ENCODE results near the gene MAGI3. TPM values are rescaled to one million over a fixed set of nuclear protein-coding genes. Genes with fewer than 3 reads are reported as not detected.
A peak's percentile ranks its signal among the peaks of the same experiment; 100 is the strongest.

The MAGI3 gene
- total RNA-seq, 1 experiment from 2014 or later = 7.2 TPM

DNA sequence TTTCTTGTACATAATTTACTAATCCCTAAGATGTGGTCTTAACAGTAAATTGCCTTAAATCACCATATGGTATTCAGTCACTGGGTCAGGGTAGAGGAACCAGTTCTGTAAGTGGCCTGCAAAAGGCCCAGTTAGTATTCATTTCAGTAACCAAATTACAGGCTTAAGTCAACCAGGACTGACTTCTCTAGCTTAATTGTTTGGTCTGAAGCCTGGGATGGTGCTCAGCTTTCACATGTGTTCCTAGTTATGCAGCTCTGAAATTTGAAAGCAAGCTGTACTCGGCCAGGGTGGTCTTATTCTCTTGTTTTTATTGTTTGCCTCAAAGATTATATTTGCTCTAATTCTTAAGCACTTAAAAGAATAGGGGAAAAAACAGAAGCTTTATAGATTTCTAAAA is 144.6 kb downstream of the MAGI3 start:
- intact Hi-C loops (cut with micrococcal nuclease) = loop anchor here (5.0 kb wide), 2 partner anchors 127 to 143 kb away; partner anchors contain the start of gene MAGI3
- Histone ChIP-seq H3K9ac (ENCODE audit: low read length) (no peak overlapping the region), H3K4me2 (ENCODE audit: low read length) (no peak overlapping the region), H2AFZ (ENCODE audit: low read length) (no peak overlapping the region), H4K20me1 (ENCODE audit: low read length) (no peaks in the 10 kb centered on the region), H3K9me2 (replicated peaks; ENCODE audit: low read length) (no peaks in the 10 kb centered on the region), H3K4me3 (ENCODE audit: low read length) (no peak overlapping the region), H3K36me3 (ENCODE audit: low read depth, low read length) (no peaks in the 10 kb centered on the region), H3K4me1 (ENCODE audit: insufficient read depth, low read length) (peaks cover 21% of the 10 kb centered on the region), H3K27ac (ENCODE audit: low read length) (no peak overlapping the region), H3K79me2 (ENCODE audit: low read length) (0 out of 2 replicates have a peak, but pooled peaks cover 6% of the 10 kb centered on the region), H3F3A (ENCODE audit: low read length, unreplicated experiment) (no peaks in the 10 kb centered on the region), H3K27me3 (ENCODE audit: low read length) (no peaks in the 10 kb centered on the region), H3K9me3 (ENCODE audit: low read length) (no peaks in the 10 kb centered on the region)
- no TSS peak for BruUV-seq (replicated peaks)
- ATAC-seq (no peak), DNase-seq (no peak)
- POLR2A ChIA-PET (ENCODE audit: unreplicated experiment) = no interaction called here
- CTCF ChIA-PET = no interaction called here
- TF ChIP-seq EZH2 (IDR thresholded peaks at IDR 0.05; ENCODE audit: low read length, unreplicated experiment) (no peak), EZH2phosphoT487 (IDR thresholded peaks at IDR 0.05; ENCODE audit: borderline replicate concordance, low read length) (no peak)
- TF ChIP-seq, protein P1, sequence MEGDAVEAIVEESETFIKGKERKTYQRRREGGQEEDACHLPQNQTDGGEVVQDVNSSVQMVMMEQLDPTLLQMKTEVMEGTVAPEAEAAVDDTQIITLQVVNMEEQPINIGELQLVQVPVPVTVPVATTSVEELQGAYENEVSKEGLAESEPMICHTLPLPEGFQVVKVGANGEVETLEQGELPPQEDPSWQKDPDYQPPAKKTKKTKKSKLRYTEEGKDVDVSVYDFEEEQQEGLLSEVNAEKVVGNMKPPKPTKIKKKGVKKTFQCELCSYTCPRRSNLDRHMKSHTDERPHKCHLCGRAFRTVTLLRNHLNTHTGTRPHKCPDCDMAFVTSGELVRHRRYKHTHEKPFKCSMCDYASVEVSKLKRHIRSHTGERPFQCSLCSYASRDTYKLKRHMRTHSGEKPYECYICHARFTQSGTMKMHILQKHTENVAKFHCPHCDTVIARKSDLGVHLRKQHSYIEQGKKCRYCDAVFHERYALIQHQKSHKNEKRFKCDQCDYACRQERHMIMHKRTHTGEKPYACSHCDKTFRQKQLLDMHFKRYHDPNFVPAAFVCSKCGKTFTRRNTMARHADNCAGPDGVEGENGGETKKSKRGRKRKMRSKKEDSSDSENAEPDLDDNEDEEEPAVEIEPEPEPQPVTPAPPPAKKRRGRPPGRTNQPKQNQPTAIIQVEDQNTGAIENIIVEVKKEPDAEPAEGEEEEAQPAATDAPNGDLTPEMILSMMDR (conservative IDR thresholded peaks at IDR 0.05; ENCODE audit: low read depth, low read length) = no peak

DNA sequence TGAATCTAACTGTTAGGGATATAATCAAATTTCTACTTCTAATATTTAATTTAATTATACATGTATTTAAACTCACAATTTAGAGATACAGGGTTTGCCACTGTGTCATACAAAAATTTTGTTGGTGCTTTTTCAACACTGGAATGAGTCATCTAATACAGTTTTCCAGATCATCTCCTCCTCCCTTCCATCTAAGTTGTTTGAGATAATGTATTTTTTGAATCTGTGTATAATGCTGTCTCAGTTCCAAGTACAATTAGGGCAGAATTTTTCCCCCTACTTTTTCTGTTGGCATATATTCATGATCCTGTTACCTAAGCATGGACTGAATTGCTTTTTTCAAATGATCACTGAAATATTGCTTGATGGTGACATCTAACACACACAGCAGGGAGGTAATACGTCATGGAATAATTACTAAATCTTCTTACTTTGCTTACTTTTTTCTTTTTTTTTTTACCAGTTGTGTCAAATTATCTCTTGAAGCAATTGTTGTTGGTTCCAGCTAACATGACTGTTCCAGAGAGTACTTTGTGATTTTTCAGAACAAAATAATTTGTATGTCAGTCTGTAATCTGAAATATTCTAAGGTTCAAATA is 146.0 kb downstream of the MAGI3 start:
- peak; percentile 42; the same call in 1 of the 2 replicates for ATAC-seq

More for the DNA sequence above, 146.0 kb downstream of the MAGI3 start:
- H3K4me2 ChIP-seq (ENCODE audit: low read length) = no peak overlapping the region; the same call in 1 of the 2 replicates
- no peaks in the 10 kb centered on the region for H3K9me2 ChIP-seq (replicated peaks; ENCODE audit: low read length)
- no peak overlapping the region for H3K9ac ChIP-seq (ENCODE audit: low read length)
- no peaks in the 10 kb centered on the region for H3K9me3 ChIP-seq (ENCODE audit: low read length)
- 0 out of 2 replicates have a peak, but pooled peaks cover 6% of the 10 kb centered on the region for H3K79me2 ChIP-seq (ENCODE audit: low read length)
- TF ChIP-seq EZH2 (IDR thresholded peaks at IDR 0.05; ENCODE audit: low read length, unreplicated experiment) (no peak), EZH2phosphoT487 (IDR thresholded peaks at IDR 0.05; ENCODE audit: borderline replicate concordance, low read length) (no peak)
- TF ChIP-seq, protein P1 (conservative IDR thresholded peaks at IDR 0.05; ENCODE audit: low read depth, low read length) = no peak
- no peaks in the 10 kb centered on the region for H4K20me1 ChIP-seq (ENCODE audit: low read length)
- H3K4me3 ChIP-seq (ENCODE audit: low read length) = no peak overlapping the region
- no peak overlapping the region for H3K27ac ChIP-seq (ENCODE audit: low read length)
- intact Hi-C loops (cut with micrococcal nuclease) = no loop called here
- no TSS peak for BruUV-seq (replicated peaks)
- H3K4me1 ChIP-seq (ENCODE audit: insufficient read depth, low read length) = peaks cover 21% of the 10 kb centered on the region
- H3K27me3 ChIP-seq (ENCODE audit: low read length) = no peaks in the 10 kb centered on the region
- no peak overlapping the region for H2AFZ ChIP-seq (ENCODE audit: low read length)
- DNase-seq = peak; percentile 43
- ChIA-PET CTCF (no interaction called here), POLR2A (ENCODE audit: unreplicated experiment) (interaction anchor here (0.6 kb wide), 1 partner anchor 40 kb away, joined by 6 read pairs; no protein-coding TSS in a partner anchor)
- no peaks in the 10 kb centered on the region for H3F3A ChIP-seq (ENCODE audit: low read length, unreplicated experiment)
- no peaks in the 10 kb centered on the region for H3K36me3 ChIP-seq (ENCODE audit: low read depth, low read length)

All from PC-3 (cell line).